ENCODE measurements around the gene GREB1L.

The GREB1L gene

GRCh38 chr18:21559195-21559594 lies 317.2 kb downstream of the GREB1L start:
- no peak for DNase-seq (ENCODE audit: low read depth in 3 of 3)

- no peak for DNase-seq (ENCODE audit: low read depth in 3 of 3)
Measured at GRCh38 chr18:21571772-21572171, 329.7 kb downstream of the GREB1L start.
